Fibroblast of pulmonary artery (primary cell): ENCODE measurements around the gene KCNMA1.

ENCODE experiments used
- DNase-seq: peaks from one replicate; pipeline ENCODE4 v3.0.0-alpha.2; 2010; ENCODE audit warnings: low read depth
- H3K4me3 ChIP-seq: replicated peaks from 2 replicates; pipeline ENCODE4 v1.5.1; 2011; ENCODE audit warnings: low read depth, mild to moderate bottlenecking, control low read depth, low read length, moderate library complexity
- CTCF ChIP-seq: IDR thresholded peaks from 2 replicates; pipeline ENCODE4 v1.5.1; 2011; ENCODE audit warnings: mild to moderate bottlenecking, control low read depth, low read length, inconsistent platforms; ENCODE audit errors: missing control alignments

Gene KCNMA1

GRCh38 chr10:77259171-77259874 is 378.3 kb downstream of the KCNMA1 start:
- DNase-seq, result no peak
- no peak for TF ChIP-seq CTCF

GRCh38 chr10:77256346-77256745 is 381.3 kb downstream of the KCNMA1 start:
- DNase-seq, result no peak
- TF ChIP-seq CTCF, result no peak

More at GRCh38 chr10:77259171-77259874, 378.3 kb downstream of the KCNMA1 start:
- no peak overlapping the region for H3K4me3 ChIP-seq

GRCh38 chr10:77253556-77254064 is 384.0 kb downstream of the KCNMA1 start:
- TF ChIP-seq CTCF, result no peak
- H3K4me3 ChIP-seq, result no peak overlapping the region
- no peak for DNase-seq

More at GRCh38 chr10:77256346-77256745, 381.3 kb downstream of the KCNMA1 start:
- no peak overlapping the region for H3K4me3 ChIP-seq

- no peak for DNase-seq
- TF ChIP-seq CTCF, result no peak
- H3K4me3 ChIP-seq, result no peak overlapping the region
Measured at GRCh38 chr10:77253147-77253545, 384.5 kb downstream of the KCNMA1 start.

GRCh38 chr10:77252380-77253146 is 385.0 kb downstream of the KCNMA1 start:
- no peak for TF ChIP-seq CTCF
- H3K4me3 ChIP-seq, result no peak overlapping the region
- DNase-seq, result no peak

- TF ChIP-seq CTCF, result peak; percentile 63
- DNase-seq, result peak; percentile 42
- H3K4me3 ChIP-seq, result no peak overlapping the region
Measured at GRCh38 chr10:77251297-77252013, 386.2 kb downstream of the KCNMA1 start.
